ENCODE measurements around the gene LIMCH1.

LIMCH1 gene

GRCh38 chr4:41569961-41570360 is 32.0 kb downstream of the LIMCH1 start:
- DNase-seq, result no peak

DNA sequence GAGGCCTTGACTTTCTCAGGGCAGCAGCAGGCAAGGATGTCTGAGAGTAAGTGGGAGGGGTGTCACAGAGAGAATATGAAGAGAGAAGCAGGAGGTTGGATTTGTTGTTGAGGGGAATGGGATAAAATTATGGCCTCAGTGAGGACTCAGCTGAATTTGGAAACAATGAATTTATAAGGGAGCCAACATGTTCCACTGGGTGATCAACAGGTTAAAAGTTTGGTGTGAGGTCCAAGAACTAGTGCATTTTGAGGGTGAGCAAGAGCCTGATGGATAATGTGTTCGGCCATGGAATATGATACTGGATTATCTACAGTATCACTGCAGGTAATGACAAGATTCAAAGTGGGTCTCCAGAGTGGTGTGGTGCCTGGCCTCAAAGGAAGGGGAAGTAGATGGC is 33.5 kb downstream of the LIMCH1 start:
- DNase-seq, result no peak

- no peak for DNase-seq
These were observed 34.6 kb downstream of the LIMCH1 start for GRCh38 chr4:41572516-41572915.

GRCh38 chr4:41572956-41573355 is 35.0 kb downstream of the LIMCH1 start:
- no peak for DNase-seq

- DNase-seq, result no peak
These were observed 35.6 kb downstream of the LIMCH1 start for GRCh38 chr4:41573502-41574001.

DNA sequence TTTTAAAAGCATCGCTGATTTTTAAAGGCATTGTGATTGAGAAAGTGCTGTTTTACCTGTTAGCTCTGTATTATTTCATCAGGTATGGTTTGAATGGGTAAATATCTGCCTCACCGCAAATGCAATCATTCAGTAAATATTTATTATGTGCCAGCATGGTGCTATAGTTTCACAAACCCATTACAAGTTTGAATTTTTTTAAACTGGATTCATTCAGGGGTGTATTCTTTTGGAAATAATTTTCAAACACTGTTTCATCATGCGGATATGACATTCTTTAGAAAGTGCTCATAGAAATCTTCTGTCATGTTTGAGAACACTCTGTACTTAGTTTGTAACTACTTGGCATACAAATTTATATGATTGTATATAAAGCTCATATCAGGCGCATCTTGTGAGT is 37.2 kb downstream of the LIMCH1 start:
- no peak for DNase-seq

DNA sequence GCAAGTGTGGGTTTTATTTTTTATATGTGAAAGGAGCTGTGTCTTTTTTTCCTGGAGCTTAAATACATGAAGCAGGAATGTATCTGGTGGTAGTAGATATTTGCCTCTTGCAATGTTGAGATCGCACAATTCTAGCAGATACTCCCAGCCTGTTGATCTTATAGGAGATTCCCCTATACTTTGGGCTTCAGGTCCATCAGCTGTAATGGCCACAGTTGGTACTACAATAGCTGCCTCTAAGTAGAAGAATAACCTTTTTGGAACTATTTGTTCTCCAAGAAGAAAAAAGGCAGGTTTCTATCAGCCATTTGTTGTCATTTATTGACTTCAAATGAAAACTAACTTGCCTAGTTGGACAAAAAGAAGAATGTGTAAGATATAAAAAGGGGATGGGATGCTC is 37.7 kb downstream of the LIMCH1 start:
- no peak for DNase-seq

DNA sequence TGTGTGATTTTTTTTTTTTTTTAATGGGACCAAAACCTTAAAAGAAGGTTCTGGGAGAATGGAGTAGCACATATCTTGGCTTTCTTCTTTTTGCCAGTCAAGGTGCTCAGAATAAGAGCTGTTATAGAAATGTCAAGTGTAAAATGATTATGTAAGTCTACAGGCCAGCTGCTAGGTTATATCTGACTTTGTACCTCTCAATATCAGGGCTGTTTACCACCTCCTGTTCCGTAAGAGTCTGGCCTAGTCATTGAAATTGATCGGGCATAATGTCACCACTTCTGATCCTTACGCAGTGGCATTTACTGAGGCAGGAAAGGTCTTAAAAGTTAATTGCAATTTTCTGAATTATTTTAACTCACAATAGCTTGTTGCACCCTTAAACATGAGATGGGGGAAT is 41.1 kb downstream of the LIMCH1 start:
- DNase-seq, result no peak

DNA sequence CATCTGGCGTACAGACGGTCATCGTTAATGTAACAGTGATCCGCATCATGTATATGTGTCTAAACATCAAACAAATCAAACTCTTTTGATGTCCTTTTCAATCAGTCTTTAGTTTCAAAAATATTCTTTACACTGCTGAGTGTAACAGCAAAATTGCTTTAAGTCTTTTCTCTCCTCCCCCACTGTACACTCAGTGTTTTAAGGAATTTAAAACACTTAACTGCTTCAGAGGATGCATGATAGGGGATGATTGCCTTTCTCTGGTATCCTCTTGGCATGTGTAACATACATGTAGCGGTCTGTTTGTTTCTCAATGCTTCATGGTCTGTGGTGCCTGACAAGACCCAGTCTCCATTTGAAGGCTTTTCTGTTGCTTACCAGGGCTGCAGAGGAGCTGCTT is 41.6 kb downstream of the LIMCH1 start:
- no peak for DNase-seq

DNA sequence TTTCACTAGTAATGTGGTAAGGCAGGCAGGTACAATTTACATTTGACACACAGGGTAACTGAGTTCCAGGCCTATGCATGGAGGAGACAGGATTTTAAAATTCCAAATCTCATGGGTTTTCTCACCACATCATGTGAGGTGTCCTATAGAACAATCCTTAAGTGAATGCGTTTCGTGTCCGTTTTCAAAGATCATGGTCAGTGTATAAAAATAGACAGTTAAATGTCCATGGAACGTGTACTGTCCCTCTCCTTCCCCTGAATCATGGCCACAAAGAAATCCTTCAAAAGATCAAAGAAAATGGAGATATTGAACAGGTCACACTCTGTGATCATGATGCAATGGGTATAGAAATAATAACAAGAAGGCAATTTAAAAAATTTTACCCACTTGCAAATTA is 42.0 kb downstream of the LIMCH1 start:
- no peak for DNase-seq

DNA sequence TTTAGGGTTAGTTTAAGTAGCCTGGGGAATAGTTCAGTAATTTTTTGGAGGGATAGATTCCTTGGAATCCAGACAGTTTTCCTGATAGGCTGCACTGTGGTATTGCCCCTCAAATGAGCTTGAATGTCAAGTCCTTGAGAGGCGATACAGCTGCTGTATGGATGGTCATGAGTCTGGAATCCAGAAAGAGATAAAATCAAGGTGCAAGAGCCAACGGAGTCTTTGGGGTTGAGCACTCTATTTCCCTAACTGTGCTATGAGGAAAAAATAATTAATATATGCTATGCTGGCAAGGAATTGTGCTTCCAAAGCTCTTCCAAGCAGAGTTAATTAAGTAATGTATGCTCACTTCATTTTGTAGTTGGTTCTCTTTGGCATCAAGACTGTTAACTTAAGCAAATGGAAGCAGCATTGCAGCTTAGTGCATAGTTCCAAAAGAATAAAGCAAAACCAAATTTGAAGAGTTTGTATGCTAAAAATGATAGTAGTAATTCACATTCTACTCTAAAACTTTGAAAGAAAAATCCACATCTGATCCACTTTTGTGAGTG is 48.8 kb downstream of the LIMCH1 start:
- DNase-seq, result no peak

- DNase-seq, result no peak
These were observed 49.3 kb downstream of the LIMCH1 start for GRCh38 chr4:41587286-41587685.

GRCh38 chr4:41590591-41590990 is 52.6 kb downstream of the LIMCH1 start:
- DNase-seq, result no peak

GRCh38 chr4:41594432-41594831 is 56.5 kb downstream of the LIMCH1 start:
- DNase-seq, result no peak

GRCh38 chr4:41597494-41597893 is 59.5 kb downstream of the LIMCH1 start:
- DNase-seq, result no peak

- no peak for DNase-seq
These were observed 60.6 kb downstream of the LIMCH1 start for GRCh38 chr4:41598580-41598979.

GRCh38 chr4:41599192-41599786 is 61.3 kb downstream of the LIMCH1 start:
- no peak for DNase-seq

DNA sequence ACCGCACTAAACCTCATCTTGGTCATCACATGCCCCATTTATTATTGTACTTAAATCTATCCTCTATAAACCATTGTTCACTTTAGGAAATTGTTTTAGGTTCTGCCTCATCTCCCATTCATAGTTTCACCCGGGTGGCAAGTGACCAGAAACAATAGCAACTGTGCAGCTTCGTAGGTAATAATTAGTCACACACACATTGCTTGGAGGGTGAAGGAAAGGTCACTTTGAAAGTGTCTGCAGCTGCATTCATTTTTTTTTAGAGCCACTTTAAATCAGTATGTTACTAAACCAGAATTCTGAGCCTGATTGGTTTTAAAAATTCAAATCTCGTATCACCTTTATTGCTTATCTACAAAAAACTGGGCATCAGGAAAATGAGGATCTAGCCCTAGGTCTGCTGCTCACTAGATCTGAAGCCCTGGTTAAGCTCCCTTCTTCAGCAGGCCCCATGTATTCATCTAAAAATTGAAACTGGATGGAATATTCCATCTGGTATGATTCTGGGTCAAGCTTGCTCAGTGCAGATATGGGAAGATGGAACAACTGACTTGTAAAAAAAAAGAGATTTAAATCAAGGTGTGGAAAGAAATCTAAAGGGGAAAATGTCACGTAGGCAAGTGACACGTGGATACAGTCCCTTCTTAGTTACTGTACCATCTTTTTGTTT is 62.4 kb downstream of the LIMCH1 start:
- DNase-seq, result no peak

DNA sequence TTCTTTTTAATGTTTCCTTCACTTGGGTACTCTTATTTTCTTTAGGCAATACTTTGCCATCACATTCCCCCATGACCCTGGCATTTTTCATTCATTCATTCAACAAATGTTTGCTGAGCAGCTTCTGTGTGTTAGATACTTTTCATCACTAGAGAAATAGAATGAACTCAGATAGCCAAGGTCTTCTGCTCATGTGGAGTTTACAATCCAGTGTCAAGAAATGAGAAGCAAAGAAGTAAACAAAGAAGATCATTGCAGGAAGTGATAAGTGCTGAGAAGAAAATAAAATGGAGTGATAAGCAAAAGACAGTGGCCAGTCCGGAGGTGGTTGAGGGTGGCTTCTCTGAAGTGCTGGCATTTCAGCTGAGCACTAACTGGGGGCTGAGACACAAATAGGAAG is 63.1 kb downstream of the LIMCH1 start:
- no peak for DNase-seq

DNA sequence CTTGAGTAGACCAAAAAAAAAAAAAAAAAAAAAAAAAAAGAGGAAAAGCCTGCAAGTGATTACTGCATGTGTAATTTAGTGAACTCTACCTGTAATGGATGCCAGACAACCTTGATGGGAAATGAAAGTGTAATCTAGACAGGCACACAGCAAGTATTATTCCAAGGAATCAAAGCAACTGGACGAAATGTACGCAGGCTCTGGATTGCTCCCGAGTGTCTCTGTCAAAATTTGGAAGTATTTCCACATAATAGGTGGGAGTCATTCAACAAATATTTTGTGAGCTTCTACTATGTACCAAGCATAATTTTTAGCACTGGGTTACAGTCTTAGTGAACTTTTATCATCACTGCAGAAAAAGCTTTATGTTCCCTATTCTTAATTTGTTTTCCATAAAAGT is 64.2 kb downstream of the LIMCH1 start:
- no peak for DNase-seq

DNA sequence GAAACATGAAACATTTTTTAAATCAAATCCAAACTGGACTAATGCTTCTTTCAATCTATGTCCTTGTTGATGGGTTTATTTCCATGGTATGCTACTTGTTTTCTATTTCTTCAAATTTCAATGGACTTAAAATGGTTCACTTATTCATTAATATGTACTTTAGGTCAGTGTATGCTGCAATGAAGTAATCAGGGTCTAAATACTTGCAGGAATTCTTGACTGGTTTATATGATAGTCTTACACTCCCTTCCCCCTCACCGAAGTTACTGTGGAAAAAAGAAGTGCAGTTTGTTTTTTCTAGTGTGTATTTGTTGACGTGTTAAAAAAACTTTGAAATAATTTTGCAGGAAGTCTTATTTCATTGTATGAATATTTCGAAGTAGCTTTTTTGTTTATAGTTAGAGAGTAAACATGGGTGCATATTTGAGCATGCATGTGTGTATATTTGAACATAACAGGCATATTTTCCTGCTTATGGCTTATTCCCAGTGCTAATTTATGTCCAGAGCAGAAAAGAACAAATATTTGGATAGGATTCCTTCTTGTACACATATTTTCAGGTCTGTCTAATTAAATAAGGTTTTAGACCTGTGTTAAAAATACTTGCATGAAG is 65.0 kb downstream of the LIMCH1 start:
- DNase-seq, result no peak

- DNase-seq, result no peak
These were observed 71.9 kb downstream of the LIMCH1 start for GRCh38 chr4:41609851-41610250.

GRCh38 chr4:41610474-41610873 is 72.5 kb downstream of the LIMCH1 start:
- no peak for DNase-seq

Data from NCI-H2107 (cell line).